Coronary artery (tissue), 2 donors: ENCODE measurements around the gene GRID2.

ENCODE experiments used
- DNase-seq: peaks from one replicate; pipeline ENCODE4 v3.0.0-alpha.2; 2017; ENCODE audit warnings: low spot score
- H3K27ac ChIP-seq, 2 donors: fragments of 200-600 bp; sonication (generic); one replicate each; pipeline ENCODE4 v1.5.1; 2016 to 2019
- H3K4me3 ChIP-seq: fragments of 200-600 bp; sonication (generic); 2 replicates; pipeline ENCODE4 v1.5.1; 2016; ENCODE audit warnings: mild to moderate bottlenecking, moderate library complexity
- TF ChIP-seq, protein P1 (sequence below): fragments of 200-600 bp; sonication (generic); IDR thresholded peaks from one replicate; pipeline ENCODE4 v1.5.1; 2019; ENCODE audit warnings: antibody characterized with exemption

The GRID2 gene

DNA sequence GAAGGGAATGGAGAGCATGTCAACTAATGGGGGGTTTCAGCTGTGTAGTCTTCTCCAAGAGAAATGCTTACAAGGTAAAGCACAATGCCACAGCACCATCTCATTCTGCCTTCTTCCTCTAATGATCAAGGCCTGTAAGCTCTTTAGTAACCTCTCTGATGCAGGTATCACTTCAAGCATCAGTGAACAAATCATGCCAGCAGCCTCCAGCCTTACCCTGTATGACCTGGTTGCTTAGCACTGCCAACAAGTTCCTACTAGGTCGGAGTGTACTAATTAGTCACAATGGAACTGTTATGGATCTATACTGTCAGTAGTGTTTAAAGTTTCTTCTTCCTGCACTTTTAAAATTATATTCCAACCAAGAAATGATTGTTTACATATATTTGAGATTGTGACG, 197.7 kb downstream of the GRID2 start:
- TF ChIP-seq, protein P1, sequence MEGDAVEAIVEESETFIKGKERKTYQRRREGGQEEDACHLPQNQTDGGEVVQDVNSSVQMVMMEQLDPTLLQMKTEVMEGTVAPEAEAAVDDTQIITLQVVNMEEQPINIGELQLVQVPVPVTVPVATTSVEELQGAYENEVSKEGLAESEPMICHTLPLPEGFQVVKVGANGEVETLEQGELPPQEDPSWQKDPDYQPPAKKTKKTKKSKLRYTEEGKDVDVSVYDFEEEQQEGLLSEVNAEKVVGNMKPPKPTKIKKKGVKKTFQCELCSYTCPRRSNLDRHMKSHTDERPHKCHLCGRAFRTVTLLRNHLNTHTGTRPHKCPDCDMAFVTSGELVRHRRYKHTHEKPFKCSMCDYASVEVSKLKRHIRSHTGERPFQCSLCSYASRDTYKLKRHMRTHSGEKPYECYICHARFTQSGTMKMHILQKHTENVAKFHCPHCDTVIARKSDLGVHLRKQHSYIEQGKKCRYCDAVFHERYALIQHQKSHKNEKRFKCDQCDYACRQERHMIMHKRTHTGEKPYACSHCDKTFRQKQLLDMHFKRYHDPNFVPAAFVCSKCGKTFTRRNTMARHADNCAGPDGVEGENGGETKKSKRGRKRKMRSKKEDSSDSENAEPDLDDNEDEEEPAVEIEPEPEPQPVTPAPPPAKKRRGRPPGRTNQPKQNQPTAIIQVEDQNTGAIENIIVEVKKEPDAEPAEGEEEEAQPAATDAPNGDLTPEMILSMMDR: no peak
- no peak overlapping the region for H3K4me3 ChIP-seq
- no peak overlapping the region for H3K27ac ChIP-seq
- no peak for DNase-seq

DNA sequence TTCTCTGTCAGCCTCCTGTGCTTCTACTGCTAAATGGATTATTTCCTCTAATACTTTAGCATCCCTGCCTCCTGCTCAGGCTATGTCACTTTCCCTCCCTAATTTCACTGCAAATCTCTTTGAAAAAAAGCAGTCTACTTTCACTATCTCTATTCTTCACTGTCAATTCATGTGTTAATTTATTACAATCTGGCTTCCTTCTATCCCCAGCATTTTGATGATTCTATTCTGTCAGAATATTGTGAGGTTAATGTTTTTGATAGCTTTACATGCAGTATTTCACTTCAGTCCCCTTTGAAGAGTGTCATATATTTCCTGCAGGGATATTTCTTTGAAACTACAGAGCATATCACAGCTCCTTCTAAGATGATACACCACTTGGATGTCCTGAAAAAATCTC, 203.2 kb downstream of the GRID2 start:
- H3K4me3 ChIP-seq: no peak overlapping the region
- no peak for DNase-seq
- TF ChIP-seq, protein P1: no peak
- no peak overlapping the region for H3K27ac ChIP-seq

DNA sequence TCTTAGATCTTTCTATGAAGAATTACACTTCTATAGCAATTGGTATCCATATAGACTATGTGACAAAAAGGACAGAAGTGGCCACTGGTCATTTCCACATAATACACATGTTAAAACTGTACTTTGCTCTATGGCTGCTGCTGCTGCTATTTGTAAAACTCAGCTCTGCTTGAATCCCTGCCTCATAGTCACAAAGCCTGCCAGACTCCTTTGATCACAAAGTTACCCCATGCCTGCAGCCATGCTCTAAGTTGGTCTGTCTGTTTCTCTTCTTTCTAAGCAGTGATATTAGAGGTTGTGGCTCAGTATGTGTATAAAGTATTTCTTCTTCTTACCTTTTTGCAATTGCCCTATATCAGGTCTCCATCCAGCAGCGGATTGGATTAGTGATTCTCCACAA, 210.9 kb downstream of the GRID2 start:
- TF ChIP-seq, protein P1: no peak
- H3K27ac ChIP-seq: no peak overlapping the region
- no peak overlapping the region for H3K4me3 ChIP-seq
- no peak for DNase-seq

DNA sequence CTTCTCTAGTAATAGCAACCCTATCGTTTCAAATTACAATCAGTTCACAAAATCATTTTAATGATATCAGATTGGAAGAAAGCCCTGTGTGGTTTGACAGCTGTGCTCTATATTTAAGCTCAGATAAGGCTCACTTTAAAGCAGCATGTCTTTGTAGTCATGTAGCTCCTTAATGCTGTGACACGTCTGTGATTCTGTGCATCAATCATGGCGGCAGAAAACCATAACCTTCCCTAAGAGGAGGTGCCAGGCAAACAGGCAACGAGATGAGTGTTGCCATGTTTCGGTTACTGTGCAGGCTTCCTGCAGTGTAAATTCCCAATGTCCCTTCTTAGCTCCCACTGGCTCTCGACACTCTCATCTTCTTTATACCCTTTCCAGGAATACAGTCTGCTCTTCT, 212.7 kb downstream of the GRID2 start:
- Histone ChIP-seq H3K27ac (no peak overlapping the region), H3K4me3 (no peak overlapping the region)
- TF ChIP-seq, protein P1: no peak
- DNase-seq: no peak

DNA sequence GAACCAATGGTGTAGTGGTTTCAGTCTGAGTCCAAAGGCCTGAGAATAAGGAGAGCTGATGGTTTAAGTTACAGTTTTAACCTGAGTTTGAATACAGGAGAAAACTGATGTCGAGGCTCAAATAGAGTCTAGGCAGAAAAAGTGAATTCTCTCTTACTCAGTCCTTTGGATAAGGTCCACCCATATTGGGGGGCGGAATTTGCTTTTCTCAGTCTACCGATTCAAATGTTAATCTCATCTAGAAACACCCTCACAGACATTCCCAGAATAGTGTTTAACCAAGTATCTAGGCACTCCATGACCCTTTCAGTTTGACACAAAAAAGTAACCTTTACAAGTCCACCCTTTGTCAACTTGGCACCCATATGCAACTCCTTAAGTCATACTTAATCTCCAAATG, 216.0 kb downstream of the GRID2 start:
- DNase-seq: no peak
- H3K27ac ChIP-seq: no peak overlapping the region
- TF ChIP-seq, protein P1: no peak
- H3K4me3 ChIP-seq: no peak overlapping the region

DNA sequence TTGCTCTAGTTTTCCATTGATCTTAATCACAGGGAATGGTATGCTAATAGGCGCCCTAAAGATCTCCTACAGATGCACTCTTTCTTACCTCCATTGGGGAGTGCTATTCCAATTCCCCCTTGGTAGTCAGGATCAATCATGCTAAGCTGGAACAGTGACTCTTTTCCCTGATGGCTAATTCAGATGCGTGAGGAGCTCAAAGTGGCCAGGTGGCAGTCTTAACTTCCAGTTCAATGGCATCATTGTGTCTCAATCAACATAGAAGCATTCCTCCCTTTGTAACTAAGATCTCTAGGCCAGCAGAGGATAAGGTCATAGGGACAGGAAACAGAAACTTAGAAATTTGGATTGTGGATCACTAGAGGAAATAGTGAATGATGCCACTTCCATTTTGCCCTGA, 216.8 kb downstream of the GRID2 start:
- H3K4me3 ChIP-seq: no peak overlapping the region
- no peak overlapping the region for H3K27ac ChIP-seq
- TF ChIP-seq, protein P1: no peak
- no peak for DNase-seq

DNA sequence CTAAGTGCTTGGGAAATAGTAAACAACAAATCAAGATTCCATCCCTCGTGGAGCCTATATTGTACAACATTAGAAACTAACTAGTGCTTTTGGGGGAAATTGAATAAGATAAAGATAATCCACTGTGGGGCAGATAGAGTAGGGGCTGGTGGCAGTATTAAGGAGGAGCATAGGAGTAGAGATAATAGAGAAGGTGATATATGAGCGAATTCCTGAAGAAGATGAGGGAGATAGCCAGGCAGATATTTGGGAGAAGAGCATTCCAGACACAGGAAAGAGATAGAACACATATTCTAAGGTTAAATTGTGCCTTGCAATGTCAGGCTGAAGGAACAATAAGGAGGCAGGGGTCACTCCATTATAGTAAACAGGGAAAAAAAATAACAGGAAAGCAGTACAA, 218.2 kb downstream of the GRID2 start:
- Histone ChIP-seq H3K4me3 (no peak overlapping the region), H3K27ac (no peak overlapping the region)
- TF ChIP-seq, protein P1: no peak
- DNase-seq: no peak
